Activated CD8-positive, alpha-beta T cell treated with anti-CD3 and anti-CD28 coated beads, Interleukin-2, amount 10 ng/mL, durations not matched to agents 7 days and 5 days (primary cell): ENCODE measurements around the gene FNDC7. TPM values are rescaled to one million over a fixed set of nuclear protein-coding genes. Genes with fewer than 3 reads are reported as not detected.
A peak's percentile ranks its signal among the peaks of the same experiment; 100 is the strongest.

Source experiments
- ATAC-seq: fragments of 150-1000 bp; cut with Tn5 transposase; one replicate; pipeline ENCODE4 v1.10.0; 2021; ENCODE audit warnings: moderate library complexity
- CTCF ChIA-PET: fragments of 350-600 bp; sonication (Branson Sonifier 250); formaldehyde crosslinking; loops from one replicate; lab custom pipeline; 2021; ENCODE audit warnings: antibody characterized with exemption; lab: Charles Lee
- POLR2A ChIA-PET: fragments of 350-600 bp; sonication (Branson Sonifier 250); formaldehyde crosslinking; loops from one replicate; lab custom pipeline; 2021; ENCODE audit warnings: antibody characterized with exemption; lab: Charles Lee
- DNase-seq: peaks from one replicate; pipeline ENCODE4 v3.0.0-alpha.2; 2020
- H3K27ac Mint-ChIP-seq: one replicate; pipeline ENCODE4 v1.8.0; 2021; ENCODE audit warnings: mild to moderate bottlenecking, mixed read lengths
- H3K27me3 Mint-ChIP-seq: one replicate; pipeline ENCODE4 v1.8.0; 2021; ENCODE audit warnings: low read depth, mixed read lengths
- H3K36me3 Mint-ChIP-seq: one replicate; pipeline ENCODE4 v1.8.0; 2021; ENCODE audit warnings: low read depth, mixed read lengths
- H3K4me1 Mint-ChIP-seq: one replicate; pipeline ENCODE4 v1.8.0; 2021; ENCODE audit warnings: low read depth, mixed read lengths
- H3K4me3 Mint-ChIP-seq: one replicate; pipeline ENCODE4 v1.8.0; 2021; ENCODE audit warnings: mild to moderate bottlenecking, mixed read lengths
- H3K9me3 Mint-ChIP-seq: one replicate; pipeline ENCODE4 v1.8.0; 2022; ENCODE audit warnings: mixed read lengths; ENCODE audit not compliant: insufficient read depth
- total RNA-seq, 2 experiments: library from RNA; stranded (reverse); gene quantifications; one replicate each; pipeline ENCODE4 v1.2.3, GENCODE V29; 2021

The FNDC7 gene
- total RNA-seq, 2 experiments from 2014 or later = not detected

GRCh38 chr1:108747171-108747850, 34.6 kb downstream of the FNDC7 start:
- Mint-ChIP-seq H3K27me3 (peaks cover 2% of the 10 kb centered on the region), H3K27ac (peak overlapping the region; percentile 93), H3K4me3 (peak overlapping the region; percentile 98), H3K9me3 (no peaks in the 10 kb centered on the region), H3K36me3 (peaks cover 21% of the 10 kb centered on the region), H3K4me1 (peaks cover 22% of the 10 kb centered on the region)
- POLR2A ChIA-PET = interaction anchor here (0.6 to 1.9 kb wide), 3 partner anchors 38 to 55 kb away, joined by 3 to 7 read pairs (median 5); partner anchors contain the start of gene PRPF38B
- DNase-seq (peak; percentile 41), ATAC-seq (peak; percentile 22)
- CTCF ChIA-PET = interaction anchor here (2.2 kb wide), 1 partner anchor 55 kb away, joined by 9 read pairs; the partner anchor contains the start of gene PRPF38B

DNA sequence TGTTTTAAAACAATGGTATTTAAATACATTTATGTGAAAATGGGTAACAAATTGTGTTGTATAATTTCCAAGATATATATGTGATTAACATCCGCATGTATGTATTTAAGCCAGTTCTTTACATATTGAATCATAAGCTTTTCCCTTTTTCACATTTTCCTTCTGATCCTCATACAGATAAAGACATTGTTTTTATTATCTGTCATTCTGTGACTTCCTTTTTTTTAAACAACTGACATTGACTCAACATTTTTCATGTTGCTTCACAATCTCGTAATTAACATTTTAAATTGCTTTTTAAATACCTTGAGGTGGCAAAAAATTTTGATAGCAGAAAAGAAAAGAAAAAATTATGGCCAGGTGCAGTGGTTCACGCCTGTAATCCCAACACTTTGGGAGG, 35.2 kb downstream of the FNDC7 start:
- ATAC-seq (no peak), DNase-seq (no peak)
- Mint-ChIP-seq H3K4me3 (peak overlapping the region; percentile 30), H3K9me3 (no peaks in the 10 kb centered on the region), H3K36me3 (peaks cover 21% of the 10 kb centered on the region), H3K4me1 (peaks cover 22% of the 10 kb centered on the region), H3K27me3 (no peaks in the 10 kb centered on the region), H3K27ac (no peak overlapping the region)
- CTCF ChIA-PET = interaction anchor here (2.2 kb wide), 1 partner anchor 56 kb away, joined by 9 read pairs; the partner anchor contains the start of gene PRPF38B
- POLR2A ChIA-PET = interaction anchor here (1.9 kb wide), 1 partner anchor 56 kb away, joined by 7 read pairs; the partner anchor contains the start of gene PRPF38B

DNA sequence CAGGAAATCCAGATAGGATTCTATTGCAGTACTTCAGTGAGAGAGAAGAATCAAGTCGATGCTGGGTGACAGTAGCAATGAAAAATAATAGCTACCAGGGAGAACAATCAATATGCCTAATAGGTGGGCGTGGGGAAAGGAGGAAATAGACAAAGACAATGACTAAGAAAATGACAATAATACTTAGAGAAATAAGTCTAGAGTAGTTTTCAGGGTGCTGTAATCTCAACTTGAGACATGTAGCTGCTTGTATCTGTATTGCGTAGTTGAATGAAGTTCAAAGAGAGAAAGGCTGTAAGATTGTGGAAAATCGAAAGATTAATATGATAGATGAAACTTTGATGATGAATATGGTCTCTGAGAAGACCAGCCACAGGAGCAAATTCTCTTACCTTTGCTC, 36.4 kb downstream of the FNDC7 start:
- DNase-seq (no peak), ATAC-seq (no peak)
- Mint-ChIP-seq H3K4me1 (peaks cover 22% of the 10 kb centered on the region), H3K4me3 (no peak overlapping the region), H3K27me3 (no peaks in the 10 kb centered on the region), H3K36me3 (peaks cover 24% of the 10 kb centered on the region), H3K9me3 (no peaks in the 10 kb centered on the region), H3K27ac (peak overlapping the region; percentile 10)
- POLR2A ChIA-PET = interaction anchor here (1.9 kb wide), 1 partner anchor 57 kb away, joined by 7 read pairs; the partner anchor contains the start of gene PRPF38B
- CTCF ChIA-PET = interaction anchor here (2.2 kb wide), 1 partner anchor 57 kb away, joined by 9 read pairs; the partner anchor contains the start of gene PRPF38B

DNA sequence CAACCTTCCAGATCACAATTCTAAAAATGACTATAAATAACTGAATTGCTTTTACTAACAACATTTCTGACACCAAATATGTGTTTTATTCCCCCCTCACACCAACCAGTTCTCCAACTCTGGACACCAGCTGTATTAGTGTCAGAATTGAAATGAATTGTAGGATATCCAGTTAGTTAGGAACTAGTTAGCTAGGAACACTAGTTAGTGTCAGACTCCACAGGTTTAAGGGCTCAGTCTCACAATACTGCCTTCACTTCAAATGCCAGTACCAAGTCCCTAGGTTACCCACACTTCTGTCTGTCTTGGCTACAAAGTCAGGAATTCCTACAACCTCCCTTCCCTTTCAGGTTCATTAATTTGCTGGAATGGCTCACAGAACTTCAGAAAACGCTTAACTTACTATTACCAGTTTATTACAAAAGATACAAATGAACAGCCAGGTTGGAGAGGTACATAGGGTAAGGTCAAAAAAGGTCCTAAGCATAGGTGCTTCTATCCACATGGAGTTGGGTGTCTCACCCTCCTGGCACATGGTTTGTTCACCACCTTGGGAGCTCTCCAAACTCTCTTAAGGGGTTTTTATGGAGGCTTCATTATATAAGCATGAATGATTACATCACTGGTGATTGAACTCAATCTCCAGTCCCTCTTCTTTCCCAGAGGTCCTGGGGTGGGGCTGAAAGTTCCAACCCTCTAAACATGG, 37.9 kb downstream of the FNDC7 start:
- DNase-seq (no peak), ATAC-seq (no peak)
- no peaks in the 10 kb centered on the region for H3K27me3 Mint-ChIP-seq
- H3K36me3 Mint-ChIP-seq = peaks cover 30% of the 10 kb centered on the region
- ChIA-PET POLR2A (interaction anchor here (0.8 to 1.6 kb wide), 2 partner anchors 14 to 58 kb away, joined by 3 to 4 read pairs; partner anchors contain the start of gene PRPF38B), CTCF (interaction anchor here (1.1 to 2.1 kb wide), 2 partner anchors 16 to 46 kb away, joined by 3 to 4 read pairs; no protein-coding TSS in a partner anchor)
- H3K27ac Mint-ChIP-seq = no peak overlapping the region
- H3K4me3 Mint-ChIP-seq = no peak overlapping the region
- H3K9me3 Mint-ChIP-seq = no peaks in the 10 kb centered on the region
- H3K4me1 Mint-ChIP-seq = peaks cover 24% of the 10 kb centered on the region

- ChIA-PET POLR2A (interaction anchor here (1.0 to 1.6 kb wide), 2 partner anchors 61 to 93 kb away, joined by 3 to 5 read pairs; partner anchors contain the start of genes HENMT1 and PRPF38B), CTCF (interaction anchor here (1.0 to 1.8 kb wide), 4 partner anchors 10 to 61 kb away, joined by 3 to 6 read pairs (median 3); partner anchors contain the start of gene PRPF38B)
- H3K9me3 Mint-ChIP-seq = no peaks in the 10 kb centered on the region
- peaks cover 28% of the 10 kb centered on the region for H3K36me3 Mint-ChIP-seq
- no peak overlapping the region for H3K27ac Mint-ChIP-seq
- DNase-seq (no peak), ATAC-seq (no peak)
- peaks cover 9% of the 10 kb centered on the region for H3K4me1 Mint-ChIP-seq
- no peaks in the 10 kb centered on the region for H3K27me3 Mint-ChIP-seq
- no peak overlapping the region for H3K4me3 Mint-ChIP-seq
These were observed 40.7 kb downstream of the FNDC7 start for GRCh38 chr1:108753363-108753762.

DNA sequence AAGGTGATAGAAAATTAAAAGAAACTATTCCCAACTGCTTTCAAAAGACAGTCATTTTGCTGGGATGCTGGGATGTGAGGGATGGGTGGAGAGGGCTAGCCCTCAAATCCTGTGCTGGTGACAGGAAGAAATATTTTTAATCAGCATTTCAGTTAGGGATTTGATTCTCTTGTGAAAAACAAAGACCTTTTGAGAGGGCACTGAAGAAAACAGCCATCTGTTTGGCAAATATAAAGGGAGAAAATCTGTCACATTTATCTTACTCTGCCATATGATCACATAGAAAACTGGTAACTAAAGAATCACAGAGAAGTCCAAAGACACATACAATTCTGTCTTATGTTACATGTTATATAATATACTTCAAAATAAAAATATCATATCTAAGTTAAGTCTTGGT, 46.1 kb downstream of the FNDC7 start:
- CTCF ChIA-PET = no interaction called here
- ATAC-seq = no peak
- no peak for DNase-seq
- Mint-ChIP-seq H3K4me1 (peaks cover 2% of the 10 kb centered on the region), H3K9me3 (no peaks in the 10 kb centered on the region), H3K27ac (no peak overlapping the region), H3K4me3 (no peak overlapping the region), H3K27me3 (no peaks in the 10 kb centered on the region), H3K36me3 (peaks cover 39% of the 10 kb centered on the region)
- POLR2A ChIA-PET = no interaction called here

DNA sequence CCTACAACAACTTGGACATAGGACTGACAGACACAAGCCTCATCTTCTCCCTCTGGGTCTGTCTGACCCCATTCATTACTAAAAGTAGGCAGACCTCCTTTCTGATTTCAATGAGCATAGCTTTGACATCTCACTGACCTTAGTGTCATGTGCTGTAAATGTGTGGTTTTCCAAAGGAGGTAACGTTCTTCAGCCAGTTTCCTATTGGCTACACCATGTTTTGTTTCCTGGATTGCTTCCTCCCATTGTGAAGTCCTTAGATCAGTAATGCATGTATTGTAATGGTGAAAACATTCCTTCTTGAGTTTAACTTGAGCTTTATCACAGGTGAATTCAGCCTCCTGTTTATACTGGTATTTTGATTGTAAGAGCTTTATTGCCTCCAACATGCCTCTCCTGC, 54.4 kb downstream of the FNDC7 start:
- H3K9me3 Mint-ChIP-seq = no peaks in the 10 kb centered on the region
- H3K36me3 Mint-ChIP-seq = peaks cover 41% of the 10 kb centered on the region
- no peak overlapping the region for H3K4me3 Mint-ChIP-seq
- ChIA-PET CTCF (interaction anchor here (0.8 to 1.1 kb wide), 2 partner anchors 14 to 42 kb away, joined by 3 read pairs; no protein-coding TSS in a partner anchor), POLR2A (no interaction called here)
- DNase-seq (no peak), ATAC-seq (no peak)
- H3K27me3 Mint-ChIP-seq = no peaks in the 10 kb centered on the region
- no peak overlapping the region for H3K27ac Mint-ChIP-seq
- H3K4me1 Mint-ChIP-seq = no peaks in the 10 kb centered on the region

GRCh38 chr1:108767708-108768107, 55.0 kb downstream of the FNDC7 start:
- CTCF ChIA-PET = interaction anchor here (0.8 to 1.1 kb wide), 2 partner anchors 15 to 42 kb away, joined by 3 read pairs; no protein-coding TSS in a partner anchor
- Mint-ChIP-seq H3K4me1 (no peaks in the 10 kb centered on the region), H3K4me3 (no peak overlapping the region), H3K36me3 (peaks cover 36% of the 10 kb centered on the region), H3K9me3 (no peaks in the 10 kb centered on the region), H3K27ac (no peak overlapping the region), H3K27me3 (no peaks in the 10 kb centered on the region)
- no peak for ATAC-seq
- POLR2A ChIA-PET = no interaction called here
- no peak for DNase-seq

DNA sequence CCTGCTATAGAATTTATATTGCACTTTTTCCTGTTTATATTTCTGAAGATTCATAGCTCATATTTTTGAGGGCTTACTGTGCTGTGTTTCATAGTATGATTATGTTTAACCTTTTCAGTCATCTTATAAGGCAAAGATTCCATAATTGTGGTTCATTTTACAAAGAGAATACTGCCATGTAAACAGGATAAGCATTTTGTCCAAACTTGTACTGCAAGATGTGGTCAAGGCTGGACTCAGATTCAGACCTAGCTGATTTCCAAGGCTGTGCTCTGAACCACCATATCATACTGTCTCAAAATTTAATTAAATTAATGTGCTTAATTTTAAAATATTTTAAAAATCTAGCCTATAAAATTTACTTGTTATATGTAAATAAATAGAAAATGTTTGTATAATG, 65.1 kb downstream of the FNDC7 start:
- no peaks in the 10 kb centered on the region for H3K4me1 Mint-ChIP-seq
- no peak overlapping the region for H3K4me3 Mint-ChIP-seq
- ATAC-seq (no peak), DNase-seq (no peak)
- H3K27me3 Mint-ChIP-seq = no peaks in the 10 kb centered on the region
- POLR2A ChIA-PET = no interaction called here
- CTCF ChIA-PET = no interaction called here
- H3K27ac Mint-ChIP-seq = no peak overlapping the region
- peaks cover 46% of the 10 kb centered on the region for H3K36me3 Mint-ChIP-seq
- H3K9me3 Mint-ChIP-seq = no peaks in the 10 kb centered on the region

GRCh38 chr1:108779455-108779854, 66.7 kb downstream of the FNDC7 start:
- ChIA-PET CTCF (no interaction called here), POLR2A (no interaction called here)
- H3K27ac Mint-ChIP-seq = no peak overlapping the region
- ATAC-seq (no peak), DNase-seq (no peak)
- no peak overlapping the region for H3K4me3 Mint-ChIP-seq
- H3K9me3 Mint-ChIP-seq = peaks cover 10% of the 10 kb centered on the region
- no peaks in the 10 kb centered on the region for H3K4me1 Mint-ChIP-seq
- peaks cover 53% of the 10 kb centered on the region for H3K36me3 Mint-ChIP-seq
- no peaks in the 10 kb centered on the region for H3K27me3 Mint-ChIP-seq

DNA sequence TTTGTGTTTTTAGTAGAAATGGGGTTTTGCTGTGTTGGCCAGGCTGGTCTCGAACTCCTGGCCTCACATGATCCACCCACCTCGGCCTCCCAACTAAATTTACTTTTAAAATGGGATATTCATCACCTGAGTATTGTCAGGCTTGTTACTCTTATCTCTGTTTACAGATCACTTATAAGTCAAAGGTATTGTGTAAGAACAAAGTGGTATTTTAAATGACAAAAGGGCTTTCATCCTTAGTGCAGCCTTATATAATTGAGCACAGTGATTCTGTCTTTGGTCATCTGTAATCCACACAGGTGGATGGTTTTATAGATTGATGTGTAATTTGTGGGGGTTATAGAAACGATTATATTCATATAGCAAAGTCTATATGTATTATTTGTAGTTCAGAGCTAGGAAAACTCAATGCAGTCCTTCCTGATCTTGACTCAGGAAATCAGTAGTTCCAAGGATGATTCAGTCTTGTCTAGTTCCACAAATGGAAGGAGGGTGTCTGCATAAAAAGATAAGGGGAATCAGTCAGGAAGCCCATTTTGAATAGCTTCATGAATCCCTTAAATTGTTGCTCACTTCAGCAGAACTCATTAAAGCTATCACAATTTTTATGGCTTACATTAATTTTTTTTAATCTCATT, 68.3 kb downstream of the FNDC7 start:
- Mint-ChIP-seq H3K4me1 (no peaks in the 10 kb centered on the region), H3K36me3 (peaks cover 62% of the 10 kb centered on the region), H3K27ac (no peak overlapping the region), H3K9me3 (peaks cover 26% of the 10 kb centered on the region), H3K4me3 (no peak overlapping the region), H3K27me3 (no peaks in the 10 kb centered on the region)
- no peak for DNase-seq
- ATAC-seq = no peak
- ChIA-PET POLR2A (interaction anchor here (0.7 kb wide), 1 partner anchor 90 kb away, joined by 3 read pairs; no protein-coding TSS in a partner anchor), CTCF (interaction anchor here (1.0 kb wide), 1 partner anchor 117 kb away, joined by 3 read pairs; no protein-coding TSS in a partner anchor)
